H9 (cell line): Measurements from ENCODE around the gene SPSB3. TPM values are rescaled to one million over a fixed set of nuclear protein-coding genes. Genes with fewer than 3 reads are reported as not detected.

Experiments used
- DNase-seq: peaks from one replicate; pipeline ENCODE4 v3.0.0-alpha.2; 2017
- H2AFZ ChIP-seq: one replicate; pipeline ENCODE4 v1.6.1; 2013; ENCODE audit warnings: mild to moderate bottlenecking, low read length, control low read depth, moderate library complexity
- H2AK5ac ChIP-seq: 2 replicates; pipeline ENCODE4 v1.6.1; 2013; ENCODE audit warnings: low read length, control low read depth, mixed read lengths; ENCODE audit not compliant: insufficient read length
- H2BK120ac ChIP-seq: one replicate; pipeline ENCODE4 v1.6.1; 2013; ENCODE audit warnings: low read depth, mild to moderate bottlenecking, low read length, control low read depth, inconsistent platforms; ENCODE audit not compliant: poor library complexity, severe bottlenecking
- H2BK12ac ChIP-seq: 2 replicates; pipeline ENCODE4 v1.6.1; 2013; ENCODE audit warnings: low read length, control low read depth, mixed read lengths, low read depth; ENCODE audit not compliant: insufficient read length
- H2BK15ac ChIP-seq: 2 replicates; pipeline ENCODE4 v1.6.1; 2013; ENCODE audit warnings: low read depth, low read length, control low read depth
- H2BK20ac ChIP-seq: one replicate; pipeline ENCODE4 v1.6.1; 2013; ENCODE audit warnings: low read depth, mild to moderate bottlenecking, low read length, control low read depth, inconsistent platforms; ENCODE audit not compliant: poor library complexity, severe bottlenecking
- H2BK5ac ChIP-seq: 2 replicates; pipeline ENCODE4 v1.6.1; 2013; ENCODE audit warnings: low read length, control low read depth, mixed read lengths; ENCODE audit not compliant: insufficient read length
- H3K14ac ChIP-seq: 2 replicates; pipeline ENCODE4 v1.6.1; 2013; ENCODE audit warnings: low read length, control low read depth; ENCODE audit not compliant: insufficient read depth
- H3K18ac ChIP-seq: 2 replicates; pipeline ENCODE4 v1.6.1; 2013; ENCODE audit warnings: low read depth, mild to moderate bottlenecking, mixed read lengths, low read length, control low read depth; ENCODE audit not compliant: insufficient read length
- H3K23ac ChIP-seq: 2 replicates; pipeline ENCODE4 v1.6.1; 2013; ENCODE audit warnings: low read length, control low read depth, mixed read lengths, low read depth; ENCODE audit not compliant: insufficient read length
- H3K23me2 ChIP-seq: 2 replicates; pipeline ENCODE4 v1.6.1; 2013; ENCODE audit warnings: low read depth, mild to moderate bottlenecking, mixed read lengths, low read length, control low read depth; ENCODE audit not compliant: insufficient read length, poor library complexity, severe bottlenecking
- H3K27ac ChIP-seq: 2 replicates; pipeline ENCODE4 v1.5.1; 2013; ENCODE audit warnings: low read length, control low read depth, mixed read lengths, low read depth; ENCODE audit not compliant: insufficient read length
- H3K27me3 ChIP-seq: 2 replicates; pipeline ENCODE4 v1.6.1; 2013; ENCODE audit warnings: low read length, control low read depth, inconsistent platforms; ENCODE audit not compliant: insufficient read depth
- H3K4ac ChIP-seq: 2 replicates; pipeline ENCODE4 v1.6.1; 2013; ENCODE audit warnings: low read depth, mild to moderate bottlenecking, control low read depth, inconsistent platforms, low read length, moderate library complexity
- H3K4me1 ChIP-seq: 2 replicates; pipeline ENCODE4 v1.6.1; 2013; ENCODE audit warnings: low read length, control low read depth, inconsistent platforms; ENCODE audit not compliant: insufficient read depth
- H3K4me2 ChIP-seq: 2 replicates; pipeline ENCODE4 v1.6.1; 2013; ENCODE audit warnings: low read length, control low read depth, mixed read lengths; ENCODE audit not compliant: insufficient read length, insufficient read depth
- H3K56ac ChIP-seq: 2 replicates; pipeline ENCODE4 v1.6.1; 2013; ENCODE audit warnings: low read depth, mild to moderate bottlenecking, mixed read lengths, low read length, control low read depth; ENCODE audit not compliant: insufficient read length
- H3K79me1 ChIP-seq: 2 replicates; pipeline ENCODE4 v1.6.1; 2013; ENCODE audit warnings: low read depth, mild to moderate bottlenecking, moderate library complexity, low read length, control low read depth, inconsistent platforms; ENCODE audit not compliant: insufficient read depth, poor library complexity, severe bottlenecking
- H3K79me2 ChIP-seq: 2 replicates; pipeline ENCODE4 v1.6.1; 2013; ENCODE audit warnings: low read length, control low read depth, inconsistent platforms; ENCODE audit not compliant: insufficient read depth
- H3K9ac ChIP-seq: 2 replicates; pipeline ENCODE4 v1.6.1; 2013; ENCODE audit warnings: low read length, control low read depth, mixed read lengths; ENCODE audit not compliant: insufficient read length; ENCODE audit errors: extremely low read depth
- H3K9me3 ChIP-seq: one replicate; pipeline ENCODE4 v1.6.1; 2013; ENCODE audit warnings: low read depth, low read length, inconsistent platforms; ENCODE audit not compliant: control insufficient read depth
- H3T11ph ChIP-seq: one replicate; pipeline ENCODE4 v1.6.1; 2013; ENCODE audit warnings: mild to moderate bottlenecking, low read length, control low read depth, inconsistent platforms
- H4K20me1 ChIP-seq: one replicate; pipeline ENCODE4 v1.6.1; 2013; ENCODE audit not compliant: control insufficient read depth, insufficient read length, insufficient read depth
- H4K5ac ChIP-seq: 2 replicates; pipeline ENCODE4 v1.6.1; 2013; ENCODE audit warnings: low read depth, mild to moderate bottlenecking, mixed read lengths, low read length, control low read depth; ENCODE audit not compliant: insufficient read length
- H4K8ac ChIP-seq: replicated peaks from 2 replicates; pipeline ENCODE4 v1.6.1; 2013; ENCODE audit warnings: low read length, control low read depth, mixed read lengths, low read depth; ENCODE audit not compliant: insufficient read length
- H4K91ac ChIP-seq: 2 replicates; pipeline ENCODE4 v1.6.1; 2013; ENCODE audit warnings: low read depth, mild to moderate bottlenecking, moderate library complexity, mixed read lengths, low read length, control low read depth; ENCODE audit not compliant: insufficient read length
- H3K27ac Mint-ChIP-seq, 3 experiments: 2 replicates in 2 of 3; 3 replicates in 1 of 3; pipeline ENCODE4 v1.8.0; 2020 to 2021; ENCODE audit warnings: mixed read lengths in 3 of 3, mild to moderate bottlenecking in 1 of 3, moderate library complexity in 1 of 3
- H3K27me3 Mint-ChIP-seq: 2 replicates; pipeline ENCODE4 v1.8.0; 2021; ENCODE audit warnings: low read depth, mild to moderate bottlenecking, moderate library complexity, mixed read lengths
- H3K36me3 Mint-ChIP-seq, 3 experiments: 2 replicates in 2 of 3; 3 replicates in 1 of 3; pipeline ENCODE4 v1.8.0; 2020 to 2021; ENCODE audit warnings: low read depth in 3 of 3, mixed read lengths in 3 of 3; ENCODE audit not compliant: insufficient read depth in 1 of 3
- H3K4me1 Mint-ChIP-seq, 2 experiments: 2 replicates each; pipeline ENCODE4 v1.8.0; 2020; ENCODE audit warnings: mixed read lengths in 2 of 2
- H3K4me3 Mint-ChIP-seq, 2 experiments: 2 replicates in 1 of 2; 3 replicates in 1 of 2; pipeline ENCODE4 v1.8.0; 2020 to 2021; ENCODE audit warnings: mild to moderate bottlenecking in 2 of 2, mixed read lengths in 2 of 2, moderate library complexity in 1 of 2
- H3K9me3 Mint-ChIP-seq, 2 experiments: 2 replicates in 1 of 2; 3 replicates in 1 of 2; pipeline ENCODE4 v1.8.0; 2020; ENCODE audit warnings: mild to moderate bottlenecking in 2 of 2, mixed read lengths in 2 of 2, moderate library complexity in 1 of 2
- CTCF ChIP-seq: fragments of 200-600 bp; sonication (generic); conservative IDR thresholded peaks from 3 replicates; pipeline ENCODE4 v1.8.0; 2021; ENCODE audit warnings: antibody characterized with exemption, mild to moderate bottlenecking
- WGBS: extraction: QIAGEN DNeasy Blood & Tissue Kit; methylation state at CpG from one replicate; pipeline ENCODE4 v1.1.7; 2013; ENCODE audit warnings: missing lambda C conversion rate, low lambda C conversion rate, mixed read lengths; ENCODE audit not compliant: insufficient read length; ENCODE audit errors: extremely low coverage; 5-methylcytosine and 5-hydroxymethylcytosine counted together
- total RNA-seq: library from RNA; stranded (reverse); gene quantifications from 2 replicates; pipeline ENCODE4 v1.2.1, GENCODE V29; 2021

Gene SPSB3
- total RNA-seq, 1 experiment from 2014 or later: 19.9 TPM

GRCh38 chr16:1789643-1790045, 7.3 kb upstream of the SPSB3 start:
- Histone ChIP-seq H2BK20ac (no peak overlapping the region), H3K18ac (no peak overlapping the region), H2BK15ac (no peak overlapping the region), H4K20me1 (no peaks in the 10 kb centered on the region), H2AK5ac (no peak overlapping the region), H4K5ac (no peak overlapping the region), H2BK5ac (no peak overlapping the region), H3K79me1 (peaks cover 5% of the 10 kb centered on the region), H4K91ac (no peak overlapping the region), H2AFZ (no peak overlapping the region), H3K4me2 (no peak overlapping the region), H2BK120ac (no peak overlapping the region), H3T11ph (no peak overlapping the region), H3K9ac (no peak overlapping the region), H3K9me3 (no peaks in the 10 kb centered on the region), H2BK12ac (no peak overlapping the region), H3K4ac (no peak overlapping the region), H3K27me3 (no peaks in the 10 kb centered on the region), H3K4me1 (no peaks in the 10 kb centered on the region), H3K23me2 (no peaks in the 10 kb centered on the region), H3K14ac (no peak overlapping the region), H4K8ac (no peak overlapping the region), H3K56ac (no peak overlapping the region), H3K79me2 (peaks cover 5% of the 10 kb centered on the region; the same call in 1 of the 2 replicates), H3K27ac (no peak overlapping the region), H3K23ac (no peak overlapping the region)
- Mint-ChIP-seq H3K4me3 (no peak overlapping the region), H3K9me3 (no peaks in the 10 kb centered on the region), H3K36me3 (peaks cover 5 to 17% (median 11%) of the 10 kb centered on the region in 3 experiments; a peak in 6 of 7 replicates), H3K27me3 (no peaks in the 10 kb centered on the region), H3K27ac (no peak overlapping the region), H3K4me1 (peaks cover 0 to 2% of the 10 kb centered on the region in 2 experiments; a peak in 1 of 4 replicates)
- DNase-seq: no peak
- no CpG with 5 or more reads among the region's 25 CpGs for WGBS
- TF ChIP-seq CTCF: no peak
